ENCODE results near the gene CMBL. TPM values are rescaled to one million over a fixed set of nuclear protein-coding genes. Genes with fewer than 3 reads are reported as not detected.

Gene CMBL
- total and polyA plus RNA-seq, 10 donors, result 1.3 to 11.2 (median 4.1) TPM

DNA sequence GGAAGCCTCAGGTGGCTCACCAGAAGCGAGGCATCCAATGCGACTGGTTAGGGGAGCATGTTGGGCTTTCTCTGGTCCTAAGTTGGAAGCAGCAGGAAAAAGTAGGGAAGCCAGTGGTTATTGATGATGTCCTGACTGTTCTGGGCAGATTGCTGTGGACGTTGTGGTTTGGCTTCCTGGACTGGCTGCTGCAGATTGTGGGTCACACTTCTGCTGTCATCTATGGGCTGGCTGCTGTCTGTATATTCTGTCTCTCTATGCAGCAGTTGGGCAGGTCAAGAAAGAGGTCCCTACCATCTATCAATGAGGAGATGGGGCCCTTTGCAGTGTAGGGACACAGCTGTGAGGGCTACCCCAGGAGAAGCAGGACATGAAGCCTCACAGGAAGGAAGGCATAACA, 32.3 kb upstream of the CMBL start:
- intact Hi-C loops (cut with DNase I; ENCODE audit: low total_unique reads), result no loop called here
- WGBS, 5 donors, result 69 to 84% (median 71%) methylated on average over 3 of the region's 3 CpGs
- H3K9me3 ChIP-seq, result no peaks in the 10 kb centered on the region
- H3K4me3 ChIP-seq, result no peak overlapping the region
- no peak for DNase-seq
- TF ChIP-seq POLR2AphosphoS5 (IDR thresholded peaks at IDR 0.05) (no peak), POLR2A (IDR thresholded peaks at IDR 0.05) (no peak)
- TF ChIP-seq, protein P1, sequence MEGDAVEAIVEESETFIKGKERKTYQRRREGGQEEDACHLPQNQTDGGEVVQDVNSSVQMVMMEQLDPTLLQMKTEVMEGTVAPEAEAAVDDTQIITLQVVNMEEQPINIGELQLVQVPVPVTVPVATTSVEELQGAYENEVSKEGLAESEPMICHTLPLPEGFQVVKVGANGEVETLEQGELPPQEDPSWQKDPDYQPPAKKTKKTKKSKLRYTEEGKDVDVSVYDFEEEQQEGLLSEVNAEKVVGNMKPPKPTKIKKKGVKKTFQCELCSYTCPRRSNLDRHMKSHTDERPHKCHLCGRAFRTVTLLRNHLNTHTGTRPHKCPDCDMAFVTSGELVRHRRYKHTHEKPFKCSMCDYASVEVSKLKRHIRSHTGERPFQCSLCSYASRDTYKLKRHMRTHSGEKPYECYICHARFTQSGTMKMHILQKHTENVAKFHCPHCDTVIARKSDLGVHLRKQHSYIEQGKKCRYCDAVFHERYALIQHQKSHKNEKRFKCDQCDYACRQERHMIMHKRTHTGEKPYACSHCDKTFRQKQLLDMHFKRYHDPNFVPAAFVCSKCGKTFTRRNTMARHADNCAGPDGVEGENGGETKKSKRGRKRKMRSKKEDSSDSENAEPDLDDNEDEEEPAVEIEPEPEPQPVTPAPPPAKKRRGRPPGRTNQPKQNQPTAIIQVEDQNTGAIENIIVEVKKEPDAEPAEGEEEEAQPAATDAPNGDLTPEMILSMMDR (IDR thresholded peaks at IDR 0.05 in 8 of 11, conservative IDR thresholded peaks at IDR 0.05 in 3 of 11), result no peak
- peaks cover 0 to under 1% (median 0%) of the 10 kb centered on the region in 7 donors for H3K27me3 ChIP-seq (replicated peaks in 1 of 7)
- no peaks in the 10 kb centered on the region for H3K36me3 ChIP-seq
- no peaks in the 10 kb centered on the region for H3K4me1 ChIP-seq
- no peak overlapping the region for H3K27ac ChIP-seq

DNA sequence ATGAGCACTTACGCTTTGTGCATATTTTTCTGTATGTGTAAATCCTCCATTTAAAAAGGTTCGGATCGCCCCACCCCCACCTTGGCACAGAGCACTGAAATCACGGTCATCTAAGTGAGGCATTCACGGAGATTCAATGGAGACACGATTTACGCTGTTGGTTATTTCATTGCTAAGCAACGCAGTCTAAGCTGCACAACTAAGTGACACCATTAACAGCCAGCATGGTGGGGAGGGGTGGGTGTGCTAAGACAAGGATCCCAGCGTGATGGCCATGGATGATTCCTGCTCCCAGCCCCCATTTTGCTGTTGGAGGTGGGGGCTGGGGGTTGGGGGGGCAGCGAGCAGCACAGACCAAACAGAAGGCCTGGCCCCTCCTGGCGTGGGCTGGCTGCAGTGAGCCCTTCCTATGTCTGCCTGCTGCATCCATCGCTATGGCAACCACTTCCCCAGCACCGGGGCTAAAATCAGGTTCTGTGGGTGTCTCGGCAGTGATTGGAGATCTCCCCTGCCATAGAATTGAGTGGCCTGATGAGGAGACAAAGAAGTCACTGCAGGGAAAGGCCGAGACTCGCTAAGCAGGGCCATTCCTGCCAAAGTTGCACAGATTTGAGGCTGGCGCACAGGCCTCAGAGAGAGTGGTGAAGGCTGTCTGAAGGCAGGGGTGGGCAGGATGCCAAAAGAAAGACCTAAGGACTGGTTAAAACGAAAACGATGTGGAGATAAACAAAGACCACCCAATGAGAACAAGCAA, 31.5 kb upstream of the CMBL start:
- DNase-seq, result no peak
- intact Hi-C loops (cut with DNase I; ENCODE audit: low total_unique reads), result no loop called here
- H3K36me3 ChIP-seq, result no peaks in the 10 kb centered on the region
- no peak for TF ChIP-seq POLR2AphosphoS5 (IDR thresholded peaks at IDR 0.05)
- H3K4me1 ChIP-seq, result peaks cover 0 to under 1% (median under 1%) of the 10 kb centered on the region in 6 donors
- H3K27ac ChIP-seq, result no peak overlapping the region
- H3K9me3 ChIP-seq, result no peaks in the 10 kb centered on the region
- no peak overlapping the region for H3K4me3 ChIP-seq
- H3K27me3 ChIP-seq (replicated peaks in 1 of 7), result peaks cover 0 to 8% (median 5%) of the 10 kb centered on the region in 7 donors
- WGBS, 5 donors, result 80 to 86% (median 82%) methylated on average over 19 of the region's 19 CpGs

DNA sequence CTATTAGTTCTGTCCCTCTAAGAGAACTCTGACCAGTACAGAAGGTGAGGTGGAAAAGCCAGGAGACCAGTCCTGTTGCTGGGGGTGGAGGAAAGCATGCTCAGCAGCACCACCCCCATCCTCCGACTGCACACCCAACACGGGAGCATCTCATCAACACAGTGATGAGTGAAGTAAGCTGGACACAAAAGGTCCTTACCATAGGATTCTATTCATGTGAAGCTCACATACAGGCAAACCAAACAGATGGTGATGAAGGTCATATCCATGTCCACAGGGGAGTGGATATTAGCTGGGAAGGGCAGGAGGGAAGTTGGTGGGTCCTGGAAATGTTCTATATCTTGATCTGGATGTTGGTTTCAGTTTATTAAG, 31.0 kb upstream of the CMBL start:
- Histone ChIP-seq H3K4me3 (no peak overlapping the region), H3K4me1 (peaks cover 0 to 6% (median 5%) of the 10 kb centered on the region in 6 donors), H3K27ac (no peak overlapping the region), H3K36me3 (no peaks in the 10 kb centered on the region), H3K9me3 (no peaks in the 10 kb centered on the region), H3K27me3 (replicated peaks in 1 of 7) (peaks cover 0 to 14% (median 10%) of the 10 kb centered on the region in 7 donors)
- TF ChIP-seq, protein P1 (IDR thresholded peaks at IDR 0.05 in 8 of 11, conservative IDR thresholded peaks at IDR 0.05 in 3 of 11), result no peak
- no peak for TF ChIP-seq POLR2A (IDR thresholded peaks at IDR 0.05)
- TF ChIP-seq POLR2AphosphoS5 (IDR thresholded peaks at IDR 0.05), result no peak
- intact Hi-C loops (cut with DNase I; ENCODE audit: low total_unique reads), result no loop called here
- 87 to 94% (median 93%) methylated on average over 2 of the region's 2 CpGs for WGBS, 5 donors
- no peak for DNase-seq

DNA sequence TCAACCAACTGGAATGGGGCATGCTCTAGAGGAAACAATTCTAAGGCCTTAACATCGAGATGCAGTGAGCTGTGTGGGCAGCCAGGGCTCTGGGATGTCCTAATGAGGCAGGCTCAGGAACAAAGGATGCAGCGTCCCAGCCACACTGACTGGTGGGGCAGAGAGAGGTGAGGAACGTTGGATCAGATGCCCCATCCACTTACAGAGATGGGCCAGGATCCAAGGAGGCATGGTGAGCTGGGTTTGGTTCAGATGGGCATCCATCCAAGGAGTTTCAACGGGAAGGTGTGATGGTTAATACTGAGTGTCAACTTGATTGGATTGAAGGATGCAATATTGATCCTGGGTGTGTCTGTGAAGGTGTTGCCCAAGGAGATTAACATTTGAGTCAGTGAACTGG, 30.3 kb upstream of the CMBL start:
- 79 to 90% (median 85%) methylated on average over 4 of the region's 4 CpGs for WGBS, 5 donors
- intact Hi-C loops (cut with DNase I; ENCODE audit: low total_unique reads), result no loop called here
- H3K36me3 ChIP-seq, result no peaks in the 10 kb centered on the region
- no peak overlapping the region for H3K4me3 ChIP-seq
- H3K27me3 ChIP-seq (replicated peaks in 1 of 7), result peaks cover 0 to 20% (median 17%) of the 10 kb centered on the region in 7 donors
- H3K27ac ChIP-seq, result no peak overlapping the region
- TF ChIP-seq POLR2A (IDR thresholded peaks at IDR 0.05), result no peak
- TF ChIP-seq POLR2AphosphoS5 (IDR thresholded peaks at IDR 0.05), result no peak
- TF ChIP-seq, protein P1 (IDR thresholded peaks at IDR 0.05 in 8 of 11, conservative IDR thresholded peaks at IDR 0.05 in 3 of 11), result no peak
- H3K4me1 ChIP-seq, result peaks cover 1 to 13% (median 12%) of the 10 kb centered on the region in 6 donors
- no peaks in the 10 kb centered on the region for H3K9me3 ChIP-seq
- DNase-seq, result no peak

Data from spleen (tissue), 11 donors.